Breast epithelium (tissue), 3 donors: ENCODE data around the gene TTC6.

ENCODE experiments used
- POLR2A ChIP-seq: fragments of 450-650 bp; IDR thresholded peaks from one replicate; pipeline ENCODE4 v1.6.1; 2016; ENCODE audit warnings: antibody characterized with exemption, mild to moderate bottlenecking, moderate library complexity
- POLR2AphosphoS5 ChIP-seq, 3 donors: sonication (generic); formaldehyde crosslinking; IDR thresholded peaks; one replicate each; pipeline ENCODE4 v1.6.1; 2017; ENCODE audit warnings: antibody characterized with exemption in 3 of 3
- TF ChIP-seq, protein P1 (sequence below), 3 donors: fragments of 450-650 bp; IDR thresholded peaks; one replicate each; pipeline ENCODE4 v1.5.1; 2016 to 2017; ENCODE audit warnings: antibody characterized with exemption in 3 of 3, mild to moderate bottlenecking in 3 of 3, moderate library complexity in 3 of 3

DNA sequence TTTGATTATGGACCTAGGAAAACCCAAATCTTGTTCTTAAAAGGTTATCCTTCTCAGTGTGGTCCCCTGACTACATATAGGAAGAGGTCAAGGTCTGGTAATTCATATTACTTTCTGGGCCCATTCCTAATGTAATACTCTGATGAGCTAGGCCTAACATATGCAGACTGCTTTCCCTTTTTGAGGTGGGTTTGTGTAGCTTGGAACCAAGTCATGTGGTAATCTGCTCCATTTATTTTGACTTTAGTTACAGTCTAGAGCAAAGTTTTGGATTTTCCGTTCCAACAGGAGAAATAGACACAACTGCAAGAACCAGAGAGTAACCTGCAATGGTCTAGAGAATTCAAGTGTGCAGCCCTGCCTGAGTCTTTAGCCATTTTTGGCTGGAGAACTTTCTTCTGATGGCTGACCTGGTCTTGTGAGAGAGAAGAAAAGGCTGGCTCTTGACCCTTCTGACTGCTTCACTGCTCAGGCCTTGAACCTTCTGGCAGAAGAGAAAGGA is 22.5 kb downstream of the TTC6 start:
- TF ChIP-seq, protein P1, sequence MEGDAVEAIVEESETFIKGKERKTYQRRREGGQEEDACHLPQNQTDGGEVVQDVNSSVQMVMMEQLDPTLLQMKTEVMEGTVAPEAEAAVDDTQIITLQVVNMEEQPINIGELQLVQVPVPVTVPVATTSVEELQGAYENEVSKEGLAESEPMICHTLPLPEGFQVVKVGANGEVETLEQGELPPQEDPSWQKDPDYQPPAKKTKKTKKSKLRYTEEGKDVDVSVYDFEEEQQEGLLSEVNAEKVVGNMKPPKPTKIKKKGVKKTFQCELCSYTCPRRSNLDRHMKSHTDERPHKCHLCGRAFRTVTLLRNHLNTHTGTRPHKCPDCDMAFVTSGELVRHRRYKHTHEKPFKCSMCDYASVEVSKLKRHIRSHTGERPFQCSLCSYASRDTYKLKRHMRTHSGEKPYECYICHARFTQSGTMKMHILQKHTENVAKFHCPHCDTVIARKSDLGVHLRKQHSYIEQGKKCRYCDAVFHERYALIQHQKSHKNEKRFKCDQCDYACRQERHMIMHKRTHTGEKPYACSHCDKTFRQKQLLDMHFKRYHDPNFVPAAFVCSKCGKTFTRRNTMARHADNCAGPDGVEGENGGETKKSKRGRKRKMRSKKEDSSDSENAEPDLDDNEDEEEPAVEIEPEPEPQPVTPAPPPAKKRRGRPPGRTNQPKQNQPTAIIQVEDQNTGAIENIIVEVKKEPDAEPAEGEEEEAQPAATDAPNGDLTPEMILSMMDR (IDR thresholded peaks at IDR 0.05): no peak
- TF ChIP-seq POLR2A (no peak), POLR2AphosphoS5 (IDR thresholded peaks at IDR 0.05) (no peak)
